Upper lobe of left lung (tissue), 4 donors: Measurements from ENCODE around the gene ATP12A.

Source experiments
- CTCF ChIP-seq, 6 experiments: fragments of 450-650 bp in 4 of 6; fragments of 200-600 bp in 2 of 6; sonication (generic) in 2 of 6; IDR thresholded peaks; one replicate each; pipeline ENCODE4 v1.5.1; 2016 to 2019; ENCODE audit warnings: antibody characterized with exemption in 6 of 6
- EP300 ChIP-seq, 4 donors: sonication (generic); formaldehyde crosslinking; IDR thresholded peaks; one replicate each; pipeline ENCODE4 v1.5.1; 2017; ENCODE audit warnings: antibody characterized with exemption in 4 of 4, control low read depth in 2 of 4
- POLR2A ChIP-seq, 4 donors: fragments of 450-650 bp; IDR thresholded peaks; one replicate each; pipeline ENCODE4 v1.5.1; 2016 to 2017; ENCODE audit warnings: antibody characterized with exemption in 4 of 4, mild to moderate bottlenecking in 2 of 4
- POLR2AphosphoS5 ChIP-seq, 2 donors: sonication (generic); formaldehyde crosslinking; IDR thresholded peaks; one replicate each; pipeline ENCODE4 v1.5.1; 2017; ENCODE audit warnings: antibody characterized with exemption in 2 of 2

- TF ChIP-seq CTCF (IDR thresholded peaks at IDR 0.05) (no peak), POLR2A (IDR thresholded peaks at IDR 0.05) (no peak), EP300 (IDR thresholded peaks at IDR 0.05) (no peak), POLR2AphosphoS5 (IDR thresholded peaks at IDR 0.05) (no peak)
Observed at GRCh38 chr13:24698686-24699085, 18.5 kb downstream of the ATP12A start.
